Lung microvascular endothelial cell (primary cell): ENCODE data around the gene RRBP1. TPM values are rescaled to one million over a fixed set of nuclear protein-coding genes. Genes with fewer than 3 reads are reported as not detected.

Experiments
- DNase-seq, 2 donors: peaks; one replicate each; pipeline versions ENCODE4 v3.0.0 to v3.0.0-alpha.2; 2010; ENCODE audit warnings: low read depth in 2 of 2
- total RNA-seq: library from RNA; depleted of rRNA; stranded (reverse); fragments of >200 nt; gene quantifications from 2 replicates; pipeline ENCODE4 v1.2.1, GENCODE V29; 2014

RRBP1 gene
- total RNA-seq, result 49.9 and 61.5 TPM in 2 replicates

- peak; percentile 98 to 99 for DNase-seq
These were observed at the start of gene RRBP1 for GRCh38 chr20:17682103-17682888. Gene RRBP1, minus strand, starts transcription at chr20:17682242. Its CDS starts 21,735 bp downstream, at chr20:17660507.

- no peak for DNase-seq
These were observed 49.2 kb upstream of the RRBP1 start for GRCh38 chr20:17731233-17731632.

GRCh38 chr20:17730071-17730470 is 48.0 kb upstream of the RRBP1 start:
- no peak for DNase-seq

- DNase-seq, result no peak
These were observed 46.0 kb upstream of the RRBP1 start for GRCh38 chr20:17728074-17728473.

GRCh38 chr20:17727351-17727750 is 45.3 kb upstream of the RRBP1 start:
- DNase-seq, result no peak

GRCh38 chr20:17726902-17727301 is 44.9 kb upstream of the RRBP1 start:
- no peak for DNase-seq

GRCh38 chr20:17725094-17725835 is 43.2 kb upstream of the RRBP1 start:
- no peak for DNase-seq

GRCh38 chr20:17723301-17723691 is 41.3 kb upstream of the RRBP1 start:
- no peak for DNase-seq

GRCh38 chr20:17722493-17723300 is 40.7 kb upstream of the RRBP1 start:
- no peak for DNase-seq

GRCh38 chr20:17721802-17722486 is 39.9 kb upstream of the RRBP1 start:
- no peak for DNase-seq

GRCh38 chr20:17720755-17721154 is 38.7 kb upstream of the RRBP1 start:
- no peak for DNase-seq

GRCh38 chr20:17716331-17716730 is 34.3 kb upstream of the RRBP1 start:
- no peak for DNase-seq

GRCh38 chr20:17715075-17715474 is 33.0 kb upstream of the RRBP1 start:
- DNase-seq, result no peak

- no peak for DNase-seq
These were observed 32.6 kb upstream of the RRBP1 start for GRCh38 chr20:17714597-17714996.

GRCh38 chr20:17712708-17713107 is 30.7 kb upstream of the RRBP1 start:
- DNase-seq, result no peak

GRCh38 chr20:17712201-17712600 is 30.2 kb upstream of the RRBP1 start:
- no peak for DNase-seq

GRCh38 chr20:17711267-17711627 is 29.2 kb upstream of the RRBP1 start:
- DNase-seq, result no peak

- DNase-seq, result no peak
These were observed 28.6 kb upstream of the RRBP1 start for GRCh38 chr20:17710379-17711266.

GRCh38 chr20:17709361-17710293 is 27.6 kb upstream of the RRBP1 start:
- no peak for DNase-seq
